IMR-90 (cell line): ENCODE measurements around the gene ZNF627. TPM values are rescaled to one million over a fixed set of nuclear protein-coding genes. Genes with fewer than 3 reads are reported as not detected.

Experiments used
- ATAC-seq: fragments of 200-7000 bp; cut with Tn5 transposase; 2 replicates; pipeline ENCODE4 v1.9.1; 2020; ENCODE audit warnings: low read depth, mild to moderate bottlenecking, moderate library complexity
- BruUV-seq: library from RNA; stranded (reverse); fragments of 400-500 nt; replicated peaks from 2 replicates; lab custom pipeline; 2021; lab: Mats Ljungman, UMichigan
- CTCF ChIA-PET: fragments of 300-600 bp; formaldehyde crosslinking; extraction: SDS; loops from one replicate; lab custom pipeline; 2021; ENCODE audit warnings: antibody characterized with exemption; lab: Yijun Ruan, JAX
- POLR2A ChIA-PET: fragments of 300-600 bp; sonication (Branson Sonifier 250); formaldehyde crosslinking; loops from one replicate; lab custom pipeline; 2022; ENCODE audit warnings: antibody characterized with exemption; ENCODE audit not compliant: unreplicated experiment; lab: Charles Lee
- DNase-seq: peaks from one replicate; pipeline ENCODE4 v3.0.0; 2013
- H2AFZ ChIP-seq: replicated peaks from 2 replicates; pipeline ENCODE3; 2013; ENCODE audit warnings: low read length, mild to moderate bottlenecking; ENCODE audit not compliant: poor library complexity
- H2AK5ac ChIP-seq: 2 replicates; pipeline ENCODE4 v1.6.1; 2013; ENCODE audit warnings: low read depth, low read length, inconsistent platforms
- H2AK9ac ChIP-seq: replicated peaks from 2 replicates; pipeline ENCODE3; 2013; ENCODE audit warnings: mild to moderate bottlenecking, low read depth, low read length, moderate library complexity; ENCODE audit not compliant: poor library complexity
- H2BK120ac ChIP-seq: 2 replicates; pipeline ENCODE4 v1.6.1; 2013; ENCODE audit warnings: low read depth, low read length, inconsistent platforms
- H2BK15ac ChIP-seq: 3 replicates; pipeline ENCODE4 v1.6.1; 2013; ENCODE audit warnings: low read depth, low read length, inconsistent platforms
- H2BK20ac ChIP-seq: 2 replicates; pipeline ENCODE4 v1.6.1; 2013; ENCODE audit warnings: low read depth, mild to moderate bottlenecking, inconsistent platforms, low read length, moderate library complexity
- H2BK5ac ChIP-seq: 2 replicates; pipeline ENCODE4 v1.6.1; 2013; ENCODE audit warnings: mild to moderate bottlenecking, low read depth, low read length, inconsistent platforms; ENCODE audit not compliant: poor library complexity, severe bottlenecking
- H3K14ac ChIP-seq: replicated peaks from 2 replicates; pipeline ENCODE4 v1.6.1; 2013; ENCODE audit warnings: low read depth, low read length, inconsistent platforms
- H3K18ac ChIP-seq: 2 replicates; pipeline ENCODE4 v1.6.1; 2013; ENCODE audit warnings: low read depth, low read length, control low read depth
- H3K23ac ChIP-seq: 2 replicates; pipeline ENCODE4 v1.6.1; 2013; ENCODE audit warnings: low read depth, low read length, inconsistent platforms
- H3K27ac ChIP-seq: 2 replicates; pipeline ENCODE4 v1.5.1; 2013; ENCODE audit warnings: mild to moderate bottlenecking, control low read depth, low read length; ENCODE audit not compliant: insufficient read depth
- H3K27me3 ChIP-seq: 2 replicates; pipeline ENCODE4 v1.6.1; 2013; ENCODE audit warnings: low read length; ENCODE audit not compliant: control insufficient read depth, insufficient read depth
- H3K36me3 ChIP-seq: 2 replicates; pipeline ENCODE4 v1.6.1; 2013; ENCODE audit warnings: low read length, mixed read lengths; ENCODE audit not compliant: control insufficient read depth, insufficient read depth
- H3K4ac ChIP-seq: 2 replicates; pipeline ENCODE4 v1.6.1; 2013; ENCODE audit warnings: low read depth, low read length, inconsistent platforms
- H3K4me1 ChIP-seq: 2 replicates; pipeline ENCODE4 v1.6.1; 2013; ENCODE audit warnings: low read length, mixed read lengths; ENCODE audit not compliant: control insufficient read depth, insufficient read depth
- H3K4me2 ChIP-seq: 2 replicates; pipeline ENCODE4 v1.6.1; 2013; ENCODE audit warnings: low read depth, mild to moderate bottlenecking, control low read depth, low read length, moderate library complexity
- H3K4me3 ChIP-seq: 2 replicates; pipeline ENCODE4 v1.5.1; 2013; ENCODE audit warnings: low read depth, mild to moderate bottlenecking, control low read depth, low read length, moderate library complexity; ENCODE audit not compliant: insufficient read depth
- H3K56ac ChIP-seq: 2 replicates; pipeline ENCODE4 v1.6.1; 2013; ENCODE audit warnings: low read length, inconsistent platforms; ENCODE audit not compliant: insufficient read depth; ENCODE audit errors: extremely low read depth
- H3K79me1 ChIP-seq, 2 experiments: 2 replicates each; pipeline ENCODE4 v1.6.1; 2013; ENCODE audit warnings: low read length in 2 of 2, inconsistent platforms in 1 of 2, low read depth in 1 of 2
- H3K9ac ChIP-seq: 2 replicates; pipeline ENCODE4 v1.6.1; 2013; ENCODE audit warnings: low read depth, low read length, control low read depth
- H3K9me1 ChIP-seq: 2 replicates; pipeline ENCODE4 v1.6.1; 2013; ENCODE audit warnings: low read length, inconsistent platforms; ENCODE audit not compliant: insufficient read depth
- H3K9me3 ChIP-seq: 2 replicates; pipeline ENCODE4 v1.6.1; 2013; ENCODE audit warnings: low read length; ENCODE audit not compliant: control insufficient read depth, insufficient read depth
- H4K20me1 ChIP-seq: 2 replicates; pipeline ENCODE4 v1.6.1; 2013; ENCODE audit warnings: low read length, inconsistent platforms; ENCODE audit not compliant: insufficient read depth
- H4K5ac ChIP-seq: 2 replicates; pipeline ENCODE4 v1.6.1; 2013; ENCODE audit warnings: mild to moderate bottlenecking, low read depth, low read length, control low read depth
- H4K8ac ChIP-seq, 2 experiments: 2 replicates each; pipeline ENCODE4 v1.6.1; 2013; ENCODE audit warnings: low read depth in 2 of 2, low read length in 2 of 2, control low read depth in 1 of 2, inconsistent platforms in 1 of 2
- H4K91ac ChIP-seq: 2 replicates; pipeline ENCODE4 v1.6.1; 2013; ENCODE audit warnings: low read depth, low read length, inconsistent platforms; ENCODE audit not compliant: insufficient read depth
- CEBPB ChIP-seq: IDR thresholded peaks from 2 replicates; pipeline ENCODE4 v1.6.1; 2012; ENCODE audit warnings: low read depth, low read length, improper control_type of control experiment
- ELK1 ChIP-seq: fragments of 150-350 bp; IDR thresholded peaks from 2 replicates; pipeline ENCODE4 v1.6.1; 2016; ENCODE audit warnings: low read depth, mild to moderate bottlenecking, low read length, moderate library complexity, borderline replicate concordance
- FOS ChIP-seq: fragments of 150-350 bp; IDR thresholded peaks from 2 replicates; pipeline ENCODE4 v1.6.1; 2016; ENCODE audit warnings: low read depth, low read length
- RAD21 ChIP-seq: IDR thresholded peaks from 2 replicates; pipeline ENCODE4 v1.6.1; 2012; ENCODE audit warnings: low read length, improper control_type of control experiment
- RCOR1 ChIP-seq: IDR thresholded peaks from 2 replicates; pipeline ENCODE4 v1.6.1; 2012; ENCODE audit warnings: mild to moderate bottlenecking, low read length, improper control_type of control experiment; ENCODE audit not compliant: insufficient replicate concordance
- WGBS, 2 experiments: methylation state at CpG; one replicate each; pipeline versions ENCODE4 v1.1.5 to v1.1.7; 2013; ENCODE audit warnings: missing lambda C conversion rate in 2 of 2; ENCODE audit not compliant: insufficient read length in 1 of 2; ENCODE audit errors: extremely low coverage in 2 of 2; 5-methylcytosine and 5-hydroxymethylcytosine counted together
- dilution Hi-C: fragments of 300-500 bp; cut with HindIII; formaldehyde crosslinking; loops from one replicate; pipeline ENCODE4 v1.14.3; 2018; ENCODE audit warnings: low sequenced_read_pairs; ENCODE audit not compliant: unreplicated experiment
- in situ Hi-C: fragments of 300-500 bp; cut with MboI; formaldehyde crosslinking; loops from 3 replicates; pipeline ENCODE4 v1.14.3; 2019; ENCODE audit warnings: low sequenced_read_pairs, inconsistent platforms, mixed read lengths
- intact Hi-C: fragments of 100-400 bp; cut with micrococcal nuclease; formaldehyde crosslinking; loops from 2 replicates; pipeline ENCODE4 v1.10.0; 2022
- polyA plus RNA-seq, 3 experiments: library from polyadenylated mRNA; depleted of rRNA; stranded (reverse); fragments of >200 nt; gene quantifications; 2 replicates each; pipeline ENCODE4 v1.2.3, GENCODE V29; 2012; ENCODE audit warnings: low replicate concordance in 1 of 3
- total RNA-seq: library from RNA; depleted of rRNA; stranded (reverse); fragments of >200 nt; gene quantifications from 2 replicates; pipeline ENCODE4 v1.2.3, GENCODE V29; 2012

ZNF627 gene
- total and polyA plus RNA-seq, 2 of the 4 experiments (the other 2 are of a cell fraction), result 6.3 to 34.4 TPM

GRCh38 chr19:11587302-11587974 is 9.8 kb upstream of the ZNF627 start (continued):
- TF ChIP-seq FOS, result no peak

DNA sequence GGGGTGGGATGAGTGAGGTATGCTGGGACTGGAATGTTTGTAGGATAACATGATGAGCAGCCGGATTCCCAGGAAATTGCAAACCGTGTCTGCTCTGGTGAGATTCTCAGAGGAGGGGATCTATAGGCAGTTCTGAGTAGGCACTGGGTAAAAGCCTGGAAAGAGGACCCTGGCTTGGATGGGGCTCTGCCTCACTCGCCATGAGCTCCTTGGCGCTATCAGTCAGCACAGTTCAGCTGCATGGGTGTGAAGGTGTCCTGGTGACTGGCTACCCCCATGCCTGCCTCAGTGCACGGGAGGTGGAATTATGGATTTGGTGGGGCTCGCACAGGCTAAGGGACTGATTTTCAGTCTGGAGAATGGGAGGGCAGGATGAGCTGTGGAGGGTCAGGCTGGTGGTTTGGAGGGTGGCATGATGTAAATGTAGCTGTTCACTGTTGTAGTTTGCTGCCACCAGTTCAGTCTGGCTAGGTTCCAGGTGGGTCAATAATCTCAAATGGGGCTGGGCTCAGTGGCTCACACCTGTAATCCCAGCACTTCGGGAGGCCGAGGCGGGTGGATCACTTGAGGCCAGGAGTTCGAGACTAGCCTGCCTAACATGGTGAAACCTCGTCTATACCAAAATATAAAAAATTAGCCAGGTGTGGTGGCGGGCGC is 9.2 kb upstream of the ZNF627 start:
- POLR2A ChIA-PET, result no interaction called here

More for the DNA sequence above, 9.2 kb upstream of the ZNF627 start:
- Histone ChIP-seq H3K36me3 (no peaks in the 10 kb centered on the region), H3K79me1 (no peaks in the 10 kb centered on the region), H3K9ac (no peak overlapping the region), H3K4me2 (peak overlapping the region; percentile 55; the same call in 1 of the 2 replicates), H3K4me3 (no peak overlapping the region), H3K14ac (no peak overlapping the region), H4K91ac (no peak overlapping the region), H3K27me3 (no peaks in the 10 kb centered on the region; the same call in 1 of the 2 replicates), H4K5ac (no peak overlapping the region), H2AK5ac (no peak overlapping the region), H3K27ac (no peak overlapping the region), H3K18ac (no peak overlapping the region), H3K23ac (no peak overlapping the region), H2BK120ac (no peak overlapping the region), H2BK5ac (no peak overlapping the region), H2BK20ac (no peak overlapping the region), H3K9me3 (no peaks in the 10 kb centered on the region), H4K8ac (no peak overlapping the region), H2BK15ac (no peak overlapping the region), H3K4ac (no peak overlapping the region), H4K20me1 (no peaks in the 10 kb centered on the region), H2AFZ (peak overlapping the region; percentile 87), H3K9me1 (no peaks in the 10 kb centered on the region), H3K56ac (no peak overlapping the region), H3K4me1 (no peaks in the 10 kb centered on the region), H2AK9ac (no peak overlapping the region)
- in situ Hi-C loops (loop anchor here (5.0 kb wide), 1 partner anchor 96 kb away; no protein-coding TSS in a partner anchor), dilution Hi-C loops (no loop called here), intact Hi-C loops (loop anchor here (1.0 to 5.0 kb wide), 4 partner anchors 27 to 296 kb away; no protein-coding TSS in a partner anchor)
- DNase-seq (no peak), ATAC-seq (peak; percentile 53)
- CTCF ChIA-PET, result no interaction called here
- no TSS peak for BruUV-seq
- WGBS, 2 experiments, result 80% methylated on average over 1 of the region's 13 CpGs; no CpG with 5 or more reads in 1 of the 2 experiments
- TF ChIP-seq ELK1 (no peak), RAD21 (no peak), RCOR1 (no peak), CEBPB (no peak)
